Right atrium auricular region (tissue), 2 donors: ENCODE measurements around the gene SH3PXD2B. TPM values are rescaled to one million over a fixed set of nuclear protein-coding genes. Genes with fewer than 3 reads are reported as not detected.

Experiments
- DNase-seq: peaks from one replicate; pipeline ENCODE4 v3.0.0-alpha.2; 2019; ENCODE audit warnings: low spot score
- H3K27ac ChIP-seq, 2 donors: fragments of 200-600 bp; sonication (generic); 1 replicate in 1 of 2; 2 replicates in 1 of 2; pipeline ENCODE4 v1.5.1; 2016 to 2019
- H3K27me3 ChIP-seq, 2 donors: fragments of 200-600 bp; sonication (generic); one replicate each; pipeline versions ENCODE4 v1.5.1 to v1.6.0; 2017 to 2019
- H3K36me3 ChIP-seq: fragments of 200-600 bp; sonication (generic); one replicate; pipeline ENCODE4 v1.5.1; 2016
- H3K4me1 ChIP-seq, 2 donors: fragments of 200-600 bp; sonication (generic); one replicate each; pipeline versions ENCODE4 v1.5.1 to v1.6.0; 2017 to 2019
- H3K4me3 ChIP-seq, 2 donors: fragments of 200-600 bp; sonication (generic); 1 replicate in 1 of 2; 2 replicates in 1 of 2; pipeline ENCODE4 v1.5.1; 2017 to 2019; ENCODE audit warnings: mild to moderate bottlenecking in 1 of 2, moderate library complexity in 1 of 2
- H3K9me3 ChIP-seq, 2 donors: fragments of 200-600 bp; sonication (generic); one replicate each; pipeline ENCODE4 v1.5.1; 2019
- CTCF ChIP-seq, 2 donors: fragments of 200-600 bp; sonication (generic); IDR thresholded peaks; one replicate each; pipeline ENCODE4 v1.5.1; 2019; ENCODE audit warnings: antibody characterized with exemption in 2 of 2
- total RNA-seq, 2 donors: library from RNA; depleted of rRNA; stranded (reverse); fragments of >200 nt; gene quantifications; one replicate each; pipeline ENCODE4 v1.1.0, GENCODE V29; 2016

SH3PXD2B gene
- total RNA-seq, 2 donors from 2014 or later = 7.2 to 13.9 TPM

- Histone ChIP-seq H3K27me3 (no peaks in the 10 kb centered on the region), H3K9me3 (no peaks in the 10 kb centered on the region), H3K36me3 (peaks cover 7% of the 10 kb centered on the region), H3K4me3 (no peak overlapping the region), H3K4me1 (no peaks in the 10 kb centered on the region), H3K27ac (no peak overlapping the region)
- DNase-seq = no peak
- no peak for TF ChIP-seq CTCF (IDR thresholded peaks at IDR 0.05)
Measured at GRCh38 chr5:172347496-172348052, 106.8 kb downstream of the SH3PXD2B start.

- Histone ChIP-seq H3K4me3 (no peak overlapping the region), H3K9me3 (no peaks in the 10 kb centered on the region), H3K4me1 (no peaks in the 10 kb centered on the region), H3K27ac (no peak overlapping the region), H3K27me3 (no peaks in the 10 kb centered on the region), H3K36me3 (peaks cover 7% of the 10 kb centered on the region)
- TF ChIP-seq CTCF (IDR thresholded peaks at IDR 0.05) = no peak
- DNase-seq = no peak
Measured at GRCh38 chr5:172345881-172346280, 108.4 kb downstream of the SH3PXD2B start.

- Histone ChIP-seq H3K4me3 (no peak overlapping the region), H3K27ac (no peak overlapping the region), H3K4me1 (no peaks in the 10 kb centered on the region), H3K36me3 (peaks cover 7% of the 10 kb centered on the region), H3K27me3 (no peaks in the 10 kb centered on the region), H3K9me3 (no peaks in the 10 kb centered on the region)
- DNase-seq = no peak
- no peak for TF ChIP-seq CTCF (IDR thresholded peaks at IDR 0.05)
Measured at GRCh38 chr5:172344855-172345409, 109.4 kb downstream of the SH3PXD2B start.

- H3K36me3 ChIP-seq = peaks cover 12% of the 10 kb centered on the region
- no peak for TF ChIP-seq CTCF (IDR thresholded peaks at IDR 0.05)
- no peak overlapping the region for H3K27ac ChIP-seq
- no peaks in the 10 kb centered on the region for H3K4me1 ChIP-seq
- H3K9me3 ChIP-seq = no peaks in the 10 kb centered on the region
- H3K4me3 ChIP-seq = no peak overlapping the region
- H3K27me3 ChIP-seq = no peaks in the 10 kb centered on the region
- DNase-seq = no peak
Measured at GRCh38 chr5:172343741-172344140, 110.6 kb downstream of the SH3PXD2B start.

- no peaks in the 10 kb centered on the region for H3K27me3 ChIP-seq
- no peak for DNase-seq
- H3K4me1 ChIP-seq = no peaks in the 10 kb centered on the region
- TF ChIP-seq CTCF (IDR thresholded peaks at IDR 0.05) = no peak
- no peak overlapping the region for H3K27ac ChIP-seq
- no peaks in the 10 kb centered on the region for H3K9me3 ChIP-seq
- no peak overlapping the region for H3K4me3 ChIP-seq
- peaks cover 12% of the 10 kb centered on the region for H3K36me3 ChIP-seq
Measured at GRCh38 chr5:172342918-172343317, 111.4 kb downstream of the SH3PXD2B start.
